GM19099 (cell line): ENCODE data around the gene SLC4A5.

Source experiments
- POLR2A ChIP-seq: IDR thresholded peaks from 3 replicates; pipeline ENCODE4 v1.6.1; 2011; ENCODE audit warnings: low read depth; ENCODE audit not compliant: insufficient read length; ENCODE audit errors: extremely low read depth

The SLC4A5 gene

GRCh38 chr2:74221604-74222299, 121.5 kb downstream of the SLC4A5 start:
- TF ChIP-seq POLR2A: peak; percentile 11

GRCh38 chr2:74221091-74221490, 122.1 kb downstream of the SLC4A5 start:
- no peak for TF ChIP-seq POLR2A

- TF ChIP-seq POLR2A: no peak
Measured at GRCh38 chr2:74219846-74220486, 123.2 kb downstream of the SLC4A5 start.

DNA sequence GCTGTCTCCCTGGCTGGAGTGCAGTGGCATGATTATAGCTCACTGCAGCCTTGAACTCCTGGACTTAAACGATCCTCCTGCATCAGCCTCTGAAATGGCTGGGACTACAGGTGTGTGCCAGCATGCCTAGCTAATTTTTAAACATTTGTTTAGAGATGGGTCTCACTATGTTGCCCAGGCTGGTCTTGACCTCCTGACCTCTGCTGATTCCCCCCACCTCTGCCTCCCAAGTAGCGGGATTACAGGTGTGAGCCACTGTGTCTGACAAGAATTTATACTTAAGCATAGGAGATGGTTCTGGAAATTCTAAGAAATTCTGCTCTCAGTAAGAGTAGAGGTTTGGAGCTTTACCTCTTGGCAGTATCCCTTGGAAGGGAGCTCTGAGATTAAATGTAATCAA, 126.6 kb downstream of the SLC4A5 start:
- TF ChIP-seq POLR2A: no peak

GRCh38 chr2:74212702-74213410, 130.4 kb downstream of the SLC4A5 start:
- no peak for TF ChIP-seq POLR2A

- TF ChIP-seq POLR2A: no peak
Measured at GRCh38 chr2:74206180-74206688, 137.0 kb downstream of the SLC4A5 start.

GRCh38 chr2:74205596-74205995, 137.6 kb downstream of the SLC4A5 start:
- no peak for TF ChIP-seq POLR2A

DNA sequence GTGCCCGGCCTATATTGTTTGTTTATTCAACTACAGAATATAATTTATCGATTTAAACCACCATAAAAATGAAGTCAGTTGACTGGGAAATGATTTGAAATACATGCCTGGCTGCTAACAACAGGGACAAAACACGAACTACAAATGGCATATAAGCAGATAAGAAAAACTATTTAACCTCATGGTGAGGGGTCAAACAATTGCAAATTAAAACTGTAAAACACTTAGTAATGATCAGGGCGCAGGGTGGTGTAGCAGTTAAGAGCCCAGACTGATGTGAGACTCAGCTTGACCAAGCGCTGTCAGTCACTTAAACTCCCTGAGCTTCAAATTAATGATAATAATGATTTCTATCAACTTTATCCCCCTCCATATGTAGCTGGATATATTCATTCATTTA, 138.1 kb downstream of the SLC4A5 start:
- no peak for TF ChIP-seq POLR2A

- TF ChIP-seq POLR2A: no peak
Measured at GRCh38 chr2:74204436-74204835, 138.8 kb downstream of the SLC4A5 start.

GRCh38 chr2:74201596-74201995, 141.6 kb downstream of the SLC4A5 start:
- TF ChIP-seq POLR2A: no peak

- TF ChIP-seq POLR2A: no peak
Measured at GRCh38 chr2:74201196-74201595, 142.0 kb downstream of the SLC4A5 start.

- TF ChIP-seq POLR2A: no peak
Measured at GRCh38 chr2:74199871-74200305, 143.3 kb downstream of the SLC4A5 start.

DNA sequence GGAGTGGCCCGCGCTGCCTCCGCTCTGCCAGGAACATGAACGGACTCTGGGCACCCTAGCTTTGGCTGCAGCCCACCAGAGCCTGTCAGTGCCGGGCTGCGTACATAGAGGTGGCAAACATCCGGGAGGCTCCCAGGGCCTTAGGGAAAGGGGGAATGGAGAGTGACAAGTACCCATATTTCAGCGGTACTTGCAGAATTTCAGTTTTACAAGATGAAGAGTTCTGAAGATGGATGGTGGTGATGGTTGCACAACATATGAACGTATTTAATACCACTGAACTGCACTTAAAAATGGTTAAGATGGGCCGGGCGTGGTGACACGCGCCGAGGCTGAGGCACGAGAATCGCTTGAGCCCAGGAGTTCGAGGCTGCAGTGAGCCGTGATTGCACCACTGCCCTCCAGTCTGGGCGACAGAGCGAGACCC, 143.9 kb downstream of the SLC4A5 start:
- TF ChIP-seq POLR2A: no peak

- TF ChIP-seq POLR2A: peak; percentile 99
Measured at GRCh38 chr2:74198461-74199274, 144.5 kb downstream of the SLC4A5 start, which contains the start of gene MTHFD2. MTHFD2 (plus strand) TSS chr2:74198615; CDS start chr2:74198642, 27 bp downstream.

- TF ChIP-seq POLR2A: no peak
Measured at GRCh38 chr2:74198023-74198460, 145.2 kb downstream of the SLC4A5 start.
